GM12873 (cell line): ENCODE measurements around the gene GRAMD4.

Experiments used
- TF ChIP-seq, protein P1 (sequence below): IDR thresholded peaks from 2 replicates; pipeline ENCODE4 v1.5.1; 2012; ENCODE audit warnings: low read depth, mild to moderate bottlenecking, moderate library complexity, low read length, control low read depth; ENCODE audit not compliant: insufficient read depth; ENCODE audit errors: missing control alignments

The GRAMD4 gene

DNA sequence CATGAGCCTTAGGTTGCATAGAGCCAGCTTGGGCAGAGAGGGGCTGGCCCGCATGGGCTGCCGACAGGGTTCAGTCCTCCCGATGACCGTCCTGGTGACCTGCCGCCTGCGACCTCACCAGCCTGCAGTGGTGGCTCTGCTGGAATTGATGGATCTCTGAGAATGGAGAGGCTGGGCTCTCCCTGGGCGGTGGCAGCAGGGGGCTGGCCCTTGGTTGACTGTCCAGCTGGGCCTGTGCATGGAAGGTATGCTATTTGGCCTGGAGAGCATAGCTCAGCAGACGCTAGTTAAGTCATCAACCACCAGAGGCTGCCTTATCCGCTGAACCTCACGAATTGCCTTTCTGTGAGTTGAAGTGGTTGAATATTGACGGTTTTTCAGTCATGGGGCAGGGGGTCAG, 19.7 kb downstream of the GRAMD4 start:
- TF ChIP-seq, protein P1, sequence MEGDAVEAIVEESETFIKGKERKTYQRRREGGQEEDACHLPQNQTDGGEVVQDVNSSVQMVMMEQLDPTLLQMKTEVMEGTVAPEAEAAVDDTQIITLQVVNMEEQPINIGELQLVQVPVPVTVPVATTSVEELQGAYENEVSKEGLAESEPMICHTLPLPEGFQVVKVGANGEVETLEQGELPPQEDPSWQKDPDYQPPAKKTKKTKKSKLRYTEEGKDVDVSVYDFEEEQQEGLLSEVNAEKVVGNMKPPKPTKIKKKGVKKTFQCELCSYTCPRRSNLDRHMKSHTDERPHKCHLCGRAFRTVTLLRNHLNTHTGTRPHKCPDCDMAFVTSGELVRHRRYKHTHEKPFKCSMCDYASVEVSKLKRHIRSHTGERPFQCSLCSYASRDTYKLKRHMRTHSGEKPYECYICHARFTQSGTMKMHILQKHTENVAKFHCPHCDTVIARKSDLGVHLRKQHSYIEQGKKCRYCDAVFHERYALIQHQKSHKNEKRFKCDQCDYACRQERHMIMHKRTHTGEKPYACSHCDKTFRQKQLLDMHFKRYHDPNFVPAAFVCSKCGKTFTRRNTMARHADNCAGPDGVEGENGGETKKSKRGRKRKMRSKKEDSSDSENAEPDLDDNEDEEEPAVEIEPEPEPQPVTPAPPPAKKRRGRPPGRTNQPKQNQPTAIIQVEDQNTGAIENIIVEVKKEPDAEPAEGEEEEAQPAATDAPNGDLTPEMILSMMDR = no peak

DNA sequence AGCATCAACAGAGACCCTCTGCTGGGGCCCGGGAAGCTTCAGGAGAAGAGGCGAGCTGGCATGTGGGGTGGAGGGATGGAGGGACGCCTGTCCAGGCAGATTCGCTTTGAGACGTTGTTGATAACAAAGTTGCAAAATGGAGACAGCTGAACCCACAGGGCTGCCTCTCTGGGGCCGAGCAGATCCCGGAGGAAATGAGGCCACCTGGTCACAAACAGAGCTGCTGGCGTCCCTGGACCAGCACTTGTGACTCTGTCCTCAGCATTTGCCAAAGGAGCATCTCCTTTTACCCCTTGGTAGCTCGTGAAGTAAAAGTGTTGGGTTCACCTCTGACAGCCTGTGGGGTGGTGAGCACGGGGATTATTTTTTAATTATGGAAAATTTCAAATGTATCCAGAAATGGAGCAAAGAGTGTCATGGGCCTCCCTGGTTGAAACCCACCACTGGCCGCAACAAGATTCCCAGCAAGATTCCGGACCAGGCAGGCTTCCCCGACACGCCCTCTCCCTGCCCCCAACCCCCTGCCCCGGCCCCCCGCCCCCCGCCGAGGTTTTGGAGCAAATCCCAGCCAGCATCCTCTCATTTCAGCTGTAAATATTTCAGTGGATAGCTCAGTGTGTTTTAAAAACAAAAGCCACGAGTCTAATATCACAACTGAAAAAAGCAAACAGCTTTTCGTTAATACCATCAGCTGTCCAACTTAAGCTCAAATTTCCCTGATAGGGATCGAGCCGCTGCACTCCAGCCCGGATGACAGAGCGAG, 20.3 kb downstream of the GRAMD4 start:
- TF ChIP-seq, protein P1 = no peak

DNA sequence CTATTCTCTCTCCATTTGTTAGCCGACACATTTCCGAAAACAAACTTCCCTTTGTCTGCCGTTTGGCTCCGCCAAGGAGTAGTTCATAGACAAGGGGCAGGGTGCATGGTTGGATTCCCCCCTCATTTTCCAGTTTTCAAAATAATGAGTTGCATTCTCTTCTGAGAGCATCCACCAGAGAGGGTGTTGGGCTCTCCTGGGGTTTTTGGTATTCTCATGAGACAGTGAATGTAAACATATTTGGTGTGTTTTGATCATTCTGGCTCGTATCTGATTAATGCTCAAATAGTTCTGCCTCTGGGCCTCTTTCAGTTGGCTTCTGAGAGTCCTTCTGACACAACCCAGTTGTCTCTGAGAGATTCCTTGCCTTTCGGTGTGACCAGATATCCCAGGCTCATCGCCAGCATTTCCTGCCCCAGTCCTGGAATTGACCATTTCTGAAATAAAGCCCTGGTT, 21.7 kb downstream of the GRAMD4 start:
- TF ChIP-seq, protein P1 = no peak

DNA sequence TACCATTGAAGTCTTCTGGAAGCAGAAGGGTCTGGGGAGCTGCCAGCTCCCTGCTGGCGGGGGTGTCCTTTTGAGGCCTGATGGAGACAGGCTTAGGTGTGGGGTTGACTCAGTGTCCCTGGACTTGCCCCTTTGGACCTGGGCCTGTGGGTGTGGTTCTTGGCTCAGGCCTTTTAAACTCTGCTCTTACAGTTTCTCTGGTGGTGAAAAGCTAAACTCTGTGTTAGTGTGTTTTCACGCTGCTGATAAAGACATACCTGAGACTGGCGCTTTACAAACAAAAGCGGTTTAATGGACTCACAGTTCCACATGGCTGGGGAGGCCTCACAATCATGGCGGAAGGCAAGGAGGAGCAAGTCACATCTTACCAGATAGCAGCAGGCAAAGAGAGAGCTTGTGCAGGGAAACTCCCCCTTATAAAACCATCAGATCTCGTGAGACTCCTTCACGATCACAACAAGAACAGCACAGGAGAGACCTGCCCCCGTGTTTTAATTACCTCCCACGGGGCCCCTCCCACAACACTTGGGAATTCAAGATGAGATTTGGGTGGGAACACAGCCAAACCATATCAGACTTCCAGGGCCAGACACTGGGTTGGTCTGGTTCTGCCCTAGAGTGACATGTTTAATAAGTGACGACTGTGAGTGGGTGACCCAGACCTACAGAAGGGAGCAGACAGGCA, 26.5 kb downstream of the GRAMD4 start:
- TF ChIP-seq, protein P1 = no peak

DNA sequence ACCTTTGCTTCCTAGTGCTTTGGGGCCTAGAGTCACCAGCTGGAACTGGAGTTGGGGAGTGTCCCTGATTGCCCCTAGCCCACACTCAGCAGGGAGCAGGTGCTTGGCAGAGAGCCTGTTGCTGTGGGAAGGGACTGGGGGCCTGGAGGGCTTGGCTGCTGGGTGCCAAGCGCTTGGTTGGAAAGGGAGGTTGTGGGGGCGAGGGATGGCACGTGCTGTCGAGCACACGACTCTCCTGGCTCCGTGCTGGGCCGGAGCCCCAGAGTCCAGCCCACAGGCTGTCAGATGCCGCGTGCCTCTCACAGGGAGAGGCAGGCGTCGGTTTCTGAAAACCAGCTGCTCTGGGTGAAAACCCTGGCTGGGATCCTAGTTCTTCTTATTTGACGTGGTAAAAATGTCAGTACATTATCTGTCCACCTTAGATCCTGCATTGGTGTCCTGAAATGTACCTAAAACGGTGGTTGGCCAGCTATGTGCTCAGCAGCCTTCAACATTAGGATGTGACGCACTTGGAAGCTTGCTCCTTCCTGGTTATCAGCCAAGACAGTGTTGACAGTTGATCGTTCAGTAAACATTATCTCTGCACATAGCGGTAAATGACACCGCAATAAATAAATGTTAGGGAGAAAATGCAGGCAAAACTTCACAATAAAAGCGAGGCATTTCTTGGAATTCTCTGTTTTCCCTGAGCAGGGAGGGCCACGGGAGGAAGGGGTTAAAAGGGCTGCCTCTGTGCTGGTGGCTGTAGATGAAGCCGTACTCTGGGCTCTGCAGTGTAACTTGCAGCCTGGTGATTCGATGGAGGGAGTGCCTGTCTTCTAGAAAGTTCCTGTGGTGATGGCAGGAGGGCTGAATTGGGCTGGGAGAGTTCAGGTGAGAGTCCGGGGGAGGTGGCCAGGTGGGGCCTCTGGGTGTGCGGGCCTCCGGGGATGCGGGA, 29.2 kb downstream of the GRAMD4 start:
- TF ChIP-seq, protein P1 = no peak

DNA sequence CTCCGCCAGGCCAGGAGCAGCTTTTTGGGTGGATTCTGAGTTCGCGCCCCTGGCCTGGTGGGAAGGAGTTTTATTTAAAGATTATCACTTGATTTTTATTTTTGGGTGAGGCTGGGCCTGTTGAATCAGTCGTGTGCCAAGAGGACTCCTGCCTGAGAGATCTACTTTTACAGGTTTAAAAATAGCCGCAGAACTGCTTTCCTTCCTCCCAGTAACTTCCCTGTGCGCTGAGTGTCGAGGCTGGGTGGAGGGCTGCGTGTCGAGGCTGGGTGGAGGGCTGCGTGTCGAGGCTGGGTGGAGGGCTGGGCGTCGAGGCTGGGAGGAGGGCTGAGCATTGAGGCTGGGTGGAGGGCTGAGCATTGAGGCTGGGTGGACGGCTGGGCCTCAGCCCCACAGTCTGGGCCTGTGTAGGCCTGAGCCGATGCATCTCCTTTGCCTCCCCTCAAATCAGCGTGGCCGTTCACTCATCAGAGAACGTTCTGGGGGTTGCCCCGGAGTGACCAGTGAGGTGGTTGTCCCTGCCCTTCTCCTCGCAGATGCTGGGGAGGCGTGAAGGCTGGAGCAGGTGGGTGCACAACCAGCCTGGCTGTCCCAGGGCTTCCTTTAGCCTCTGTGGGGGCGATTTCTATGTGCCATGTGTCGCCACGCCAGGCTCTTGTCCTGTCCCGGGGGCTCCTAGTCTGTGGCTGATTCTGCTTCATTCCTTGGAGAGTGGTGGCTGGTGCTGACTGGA, 30.1 kb downstream of the GRAMD4 start:
- TF ChIP-seq, protein P1 = no peak
